ENCODE measurements around the gene PLPP1.

Gene PLPP1

GRCh38 chr5:55445791-55446190 lies 89.0 kb downstream of the PLPP1 start:
- DNase-seq (ENCODE audit: low read depth) = no peak

- no peak for DNase-seq (ENCODE audit: low read depth)
Measured at GRCh38 chr5:55441954-55442353, 92.8 kb downstream of the PLPP1 start.

- DNase-seq (ENCODE audit: low read depth) = no peak
Measured at GRCh38 chr5:55441107-55441771, 93.5 kb downstream of the PLPP1 start.

- no peak for DNase-seq (ENCODE audit: low read depth)
Measured at GRCh38 chr5:55440188-55440646, 94.5 kb downstream of the PLPP1 start.

GRCh38 chr5:55438998-55439397 lies 95.8 kb downstream of the PLPP1 start:
- DNase-seq (ENCODE audit: low read depth) = no peak

- DNase-seq (ENCODE audit: low read depth) = no peak
Measured at GRCh38 chr5:55437859-55438206, 96.9 kb downstream of the PLPP1 start.

- no peak for DNase-seq (ENCODE audit: low read depth)
Measured at GRCh38 chr5:55437452-55437851, 97.3 kb downstream of the PLPP1 start.

- no peak for DNase-seq (ENCODE audit: low read depth)
Measured at GRCh38 chr5:55432549-55432948, 102.2 kb downstream of the PLPP1 start.

- no peak for DNase-seq (ENCODE audit: low read depth)
Measured at GRCh38 chr5:55429613-55430253, 105.0 kb downstream of the PLPP1 start.

GRCh38 chr5:55429221-55429612 lies 105.5 kb downstream of the PLPP1 start:
- no peak for DNase-seq (ENCODE audit: low read depth)

GRCh38 chr5:55427157-55427556 lies 107.6 kb downstream of the PLPP1 start:
- DNase-seq (ENCODE audit: low read depth) = peak; percentile 23

- no peak for DNase-seq (ENCODE audit: low read depth)
Measured at GRCh38 chr5:55426455-55426854, 108.3 kb downstream of the PLPP1 start.

GRCh38 chr5:55421074-55421529 lies 113.7 kb downstream of the PLPP1 start:
- DNase-seq (ENCODE audit: low read depth) = peak; percentile 19

GRCh38 chr5:55418994-55419968 lies 115.5 kb downstream of the PLPP1 start:
- DNase-seq (ENCODE audit: low read depth) = peak; percentile 80

- DNase-seq (ENCODE audit: low read depth) = peak; percentile 21
Measured at GRCh38 chr5:55416306-55416705, 118.5 kb downstream of the PLPP1 start.

GRCh38 chr5:55415071-55415470 lies 119.7 kb downstream of the PLPP1 start:
- no peak for DNase-seq (ENCODE audit: low read depth)

- no peak for DNase-seq (ENCODE audit: low read depth)
Measured at GRCh38 chr5:55413644-55414043, 121.1 kb downstream of the PLPP1 start.

GRCh38 chr5:55411876-55412275 lies 122.9 kb downstream of the PLPP1 start:
- no peak for DNase-seq (ENCODE audit: low read depth)

GRCh38 chr5:55410845-55411244 lies 123.9 kb downstream of the PLPP1 start:
- no peak for DNase-seq (ENCODE audit: low read depth)

- DNase-seq (ENCODE audit: low read depth) = no peak
Measured at GRCh38 chr5:55409775-55410174, 125.0 kb downstream of the PLPP1 start.

- no peak for DNase-seq (ENCODE audit: low read depth)
Measured at GRCh38 chr5:55407984-55408383, 126.8 kb downstream of the PLPP1 start.

GRCh38 chr5:55407059-55407684 lies 127.6 kb downstream of the PLPP1 start:
- DNase-seq (ENCODE audit: low read depth) = peak; percentile 44

Measured in GM04504 (cell line).